ENCODE measurements around the gene KCNE2. TPM values are rescaled to one million over a fixed set of nuclear protein-coding genes. Genes with fewer than 3 reads are reported as not detected.

The KCNE2 gene
- total and polyA plus RNA-seq, 5 experiments from 2014 or later, result 0.24 to 0.67 TPM; not detected in 3

GRCh38 chr21:34342476-34342875, 21.3 kb upstream of the KCNE2 start:
- H3K9me3 Mint-ChIP-seq, result no peaks in the 10 kb centered on the region
- peaks cover 0 to 5% (median under 1%) of the 10 kb centered on the region in 4 donors for H3K4me1 Mint-ChIP-seq
- ATAC-seq, result no peak
- POLR2A ChIA-PET, result no interaction called here
- H3K27ac Mint-ChIP-seq, result no peak overlapping the region
- DNase-seq, result no peak
- H3K27me3 Mint-ChIP-seq, result peaks cover 0 to 1% (median 0%) of the 10 kb centered on the region in 5 donors
- H3K4me3 Mint-ChIP-seq, result no peak overlapping the region
- no peaks in the 10 kb centered on the region for H3K36me3 Mint-ChIP-seq

DNA sequence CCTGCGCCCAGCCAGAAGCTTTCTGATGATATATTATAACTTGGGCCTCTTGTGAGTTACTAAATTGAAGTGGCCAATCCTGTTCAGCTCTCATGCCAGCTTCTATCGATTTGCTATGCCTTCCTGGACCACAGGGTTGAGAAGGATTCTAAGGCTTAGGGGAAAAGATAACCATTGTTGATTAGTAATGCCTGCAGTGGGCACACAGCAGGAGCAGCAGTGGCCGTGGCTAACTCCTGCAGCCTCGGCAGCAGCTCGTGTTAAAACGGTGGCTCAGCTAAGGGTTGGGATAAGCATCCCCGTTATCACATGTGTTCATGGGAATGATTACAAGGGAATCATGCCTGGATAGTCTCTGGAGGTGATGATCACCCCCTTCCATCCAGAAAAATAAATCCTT, 20.5 kb upstream of the KCNE2 start:
- peaks cover 4 to 11% (median 5%) of the 10 kb centered on the region in 4 donors for H3K4me1 Mint-ChIP-seq
- DNase-seq (no peak), ATAC-seq (no peak)
- H3K27me3 Mint-ChIP-seq, result peaks cover 0 to 1% (median 0%) of the 10 kb centered on the region in 5 donors
- no peaks in the 10 kb centered on the region for H3K36me3 Mint-ChIP-seq
- no peak overlapping the region for H3K27ac Mint-ChIP-seq
- H3K4me3 Mint-ChIP-seq, result no peak overlapping the region
- H3K9me3 Mint-ChIP-seq, result no peaks in the 10 kb centered on the region
- POLR2A ChIA-PET, result no interaction called here

DNA sequence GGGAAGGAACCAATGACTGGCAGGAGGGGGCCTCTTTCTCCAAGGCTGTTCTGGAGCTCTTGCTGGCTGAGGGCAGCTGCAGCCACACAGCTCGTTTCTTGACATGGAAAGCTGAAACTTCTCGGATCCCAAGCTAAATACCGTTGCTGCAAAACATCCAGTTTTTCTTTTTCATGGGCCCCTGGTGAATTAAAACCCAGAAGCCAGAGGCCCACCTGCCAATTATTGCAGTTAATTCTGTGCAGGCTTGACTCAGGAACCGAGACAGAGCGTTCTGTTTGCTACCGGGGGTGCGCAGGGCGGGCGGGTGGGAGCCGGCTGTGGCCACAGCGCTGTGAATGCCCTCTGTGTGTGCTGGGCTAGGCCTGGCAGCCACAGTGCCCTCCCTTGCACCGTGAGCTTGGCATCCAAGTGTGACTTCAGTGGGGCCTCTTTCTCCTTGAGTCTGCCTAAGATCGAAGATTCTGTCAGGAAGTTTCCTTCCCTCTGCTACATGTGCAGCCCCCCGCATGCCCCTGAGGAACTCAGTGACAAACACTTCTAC, 19.9 kb upstream of the KCNE2 start:
- no peak for DNase-seq
- POLR2A ChIA-PET, result no interaction called here
- Mint-ChIP-seq H3K4me1 (peaks cover 4 to 11% (median 5%) of the 10 kb centered on the region in 4 donors), H3K4me3 (no peak overlapping the region), H3K9me3 (no peaks in the 10 kb centered on the region), H3K27ac (no peak overlapping the region), H3K36me3 (no peaks in the 10 kb centered on the region), H3K27me3 (peaks cover 0 to 1% (median 0%) of the 10 kb centered on the region in 5 donors)
- ATAC-seq, result no peak

GRCh38 chr21:34344584-34344983, 19.2 kb upstream of the KCNE2 start:
- POLR2A ChIA-PET, result no interaction called here
- Mint-ChIP-seq H3K4me3 (no peak overlapping the region), H3K9me3 (no peaks in the 10 kb centered on the region), H3K27ac (peak overlapping the region in 1 of 10 donors; percentile 12), H3K36me3 (no peaks in the 10 kb centered on the region), H3K4me1 (peaks cover 4 to 11% (median 5%) of the 10 kb centered on the region in 4 donors), H3K27me3 (peaks cover 0 to 1% (median 0%) of the 10 kb centered on the region in 5 donors)
- ATAC-seq (no peak), DNase-seq (no peak)

DNA sequence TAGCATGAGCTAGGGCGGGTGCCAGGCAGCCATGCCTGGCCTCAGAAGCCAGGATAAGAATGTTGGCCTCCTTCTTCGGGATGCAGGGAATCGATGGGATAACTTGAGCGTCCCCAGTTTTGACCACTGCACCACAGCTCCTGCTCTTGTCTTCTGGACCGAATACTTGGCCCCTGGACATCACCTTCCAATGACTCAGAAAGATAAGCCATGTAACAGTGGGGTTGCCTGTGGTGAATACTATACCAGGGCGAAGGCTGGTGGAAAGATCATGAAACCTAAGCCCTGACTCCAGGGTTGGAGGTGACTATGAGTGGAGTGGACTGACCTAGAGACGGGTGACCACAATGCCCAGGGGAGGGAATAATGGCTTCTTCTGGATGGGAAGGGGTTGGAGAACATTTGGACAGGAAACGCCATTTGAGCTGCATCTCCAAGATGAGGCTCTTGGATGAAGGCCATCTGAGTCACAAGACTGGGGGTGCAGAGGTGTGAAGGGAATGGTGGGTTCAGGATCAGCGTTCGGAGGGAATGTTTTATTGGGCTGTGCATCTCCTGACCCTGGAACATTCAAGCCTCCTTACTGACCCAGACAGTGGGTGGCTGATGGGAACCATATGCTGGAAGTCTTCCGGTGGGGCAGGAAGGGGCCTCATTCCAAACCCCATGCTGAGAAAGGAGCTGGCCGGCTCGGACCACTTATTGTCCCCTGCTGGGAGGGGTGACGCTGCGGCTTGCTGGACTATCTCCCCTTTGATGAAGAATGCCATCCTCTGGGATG, 18.5 kb upstream of the KCNE2 start:
- no peaks in the 10 kb centered on the region for H3K9me3 Mint-ChIP-seq
- ATAC-seq (no peak), DNase-seq (no peak)
- POLR2A ChIA-PET, result interaction anchor here (1.1 kb wide), 1 partner anchor 217 kb away, joined by 3 read pairs; no protein-coding TSS in a partner anchor
- peaks cover 0 to 1% (median 0%) of the 10 kb centered on the region in 5 donors for H3K27me3 Mint-ChIP-seq
- H3K4me1 Mint-ChIP-seq, result peaks cover 4 to 11% (median 5%) of the 10 kb centered on the region in 4 donors
- no peaks in the 10 kb centered on the region for H3K36me3 Mint-ChIP-seq
- no peak overlapping the region for H3K27ac Mint-ChIP-seq
- H3K4me3 Mint-ChIP-seq, result no peak overlapping the region

- no peaks in the 10 kb centered on the region for H3K36me3 Mint-ChIP-seq
- peaks cover 0 to 1% (median 0%) of the 10 kb centered on the region in 5 donors for H3K27me3 Mint-ChIP-seq
- DNase-seq (no peak), ATAC-seq (no peak)
- no peak overlapping the region for H3K27ac Mint-ChIP-seq
- H3K4me3 Mint-ChIP-seq, result no peak overlapping the region
- H3K4me1 Mint-ChIP-seq, result peaks cover 3 to 11% (median 4%) of the 10 kb centered on the region in 4 donors
- POLR2A ChIA-PET, result interaction anchor here (1.1 kb wide), 1 partner anchor 217 kb away, joined by 3 read pairs; no protein-coding TSS in a partner anchor
- H3K9me3 Mint-ChIP-seq, result no peaks in the 10 kb centered on the region
These were observed 17.9 kb upstream of the KCNE2 start for GRCh38 chr21:34345892-34346291.

DNA sequence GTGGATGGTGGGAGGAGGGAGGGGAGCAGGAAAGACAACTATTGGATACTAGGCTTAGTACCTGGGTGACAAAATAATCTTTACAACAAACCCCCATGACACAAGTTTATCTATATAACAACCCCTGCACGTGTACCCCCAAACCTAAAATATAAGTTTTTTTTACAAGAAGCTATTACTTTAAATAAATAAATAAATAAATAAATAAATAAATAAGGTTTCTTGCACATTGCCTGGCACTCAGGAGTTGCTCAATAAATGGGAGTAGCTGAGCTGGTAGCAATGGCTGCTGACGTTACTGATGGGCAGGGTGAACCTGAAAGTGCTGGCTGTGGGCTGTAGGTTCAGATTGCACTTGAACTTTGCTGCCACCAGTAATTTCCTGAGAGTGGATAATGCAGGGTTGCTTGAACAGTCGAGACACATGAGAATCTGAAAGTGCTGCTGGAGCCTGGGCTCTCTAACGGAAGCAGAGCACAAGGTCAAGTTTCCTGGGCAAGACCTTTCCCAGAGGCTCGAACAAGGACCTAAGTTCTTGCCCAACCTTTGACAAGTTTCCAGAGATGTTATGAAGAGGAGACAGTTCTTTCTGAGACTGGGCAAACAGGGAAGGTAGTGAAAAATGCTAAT, 14.8 kb upstream of the KCNE2 start:
- POLR2A ChIA-PET, result interaction anchor here (2.9 kb wide), 1 partner anchor 425 kb away, joined by 43 read pairs; no protein-coding TSS in a partner anchor
- Mint-ChIP-seq H3K4me1 (peaks cover 3 to 17% (median 8%) of the 10 kb centered on the region in 4 donors), H3K4me3 (no peak overlapping the region), H3K9me3 (peaks cover 0 to 3% (median 0%) of the 10 kb centered on the region in 9 donors), H3K27ac (no peak overlapping the region), H3K27me3 (peaks cover 0 to 1% (median 0%) of the 10 kb centered on the region in 5 donors), H3K36me3 (peaks cover 0 to 3% (median 0%) of the 10 kb centered on the region in 3 donors)
- DNase-seq (no peak), ATAC-seq (no peak)

DNA sequence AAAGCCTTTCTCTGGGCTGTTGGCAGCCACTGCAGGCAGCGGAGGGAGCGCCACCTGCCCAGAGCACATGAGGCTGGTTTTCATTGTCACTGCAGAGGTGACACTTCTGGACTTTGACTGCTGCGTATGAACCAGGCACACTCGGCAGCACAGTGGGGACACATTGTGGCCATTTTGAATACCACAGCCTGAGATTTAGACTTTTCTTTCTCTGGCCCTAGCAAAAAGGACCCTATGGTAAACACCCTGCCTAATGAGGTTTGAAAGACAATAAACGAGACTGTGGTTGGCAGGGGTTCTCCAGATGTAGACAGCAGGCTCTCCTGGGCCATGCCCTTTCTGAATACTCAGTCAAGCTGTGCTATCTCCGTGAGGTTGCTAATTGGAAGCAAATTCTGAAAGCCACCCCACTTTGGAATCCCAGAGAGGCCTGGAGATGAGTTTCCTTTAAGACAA, 12.0 kb upstream of the KCNE2 start:
- peaks cover 0 to 3% (median 0%) of the 10 kb centered on the region in 9 donors for H3K9me3 Mint-ChIP-seq
- H3K4me1 Mint-ChIP-seq, result peaks cover 3 to 18% (median 10%) of the 10 kb centered on the region in 4 donors

GRCh38 chr21:34352556-34352955, 11.2 kb upstream of the KCNE2 start:
- Mint-ChIP-seq H3K4me3 (no peak overlapping the region), H3K27ac (no peak overlapping the region), H3K36me3 (peaks cover 0 to 3% (median 3%) of the 10 kb centered on the region in 3 donors)

More for the DNA sequence above, 12.0 kb upstream of the KCNE2 start:
- H3K27ac Mint-ChIP-seq, result no peak overlapping the region
- peaks cover 0 to 3% (median 3%) of the 10 kb centered on the region in 3 donors for H3K36me3 Mint-ChIP-seq
- ATAC-seq, result peak; percentile 52 to 63
- DNase-seq, result peak in 2 of 10 donors; percentile 8 to 13
- H3K4me3 Mint-ChIP-seq, result no peak overlapping the region
- H3K27me3 Mint-ChIP-seq, result peaks cover 7 to 16% (median 11%) of the 10 kb centered on the region in 5 donors
- POLR2A ChIA-PET, result no interaction called here

DNA sequence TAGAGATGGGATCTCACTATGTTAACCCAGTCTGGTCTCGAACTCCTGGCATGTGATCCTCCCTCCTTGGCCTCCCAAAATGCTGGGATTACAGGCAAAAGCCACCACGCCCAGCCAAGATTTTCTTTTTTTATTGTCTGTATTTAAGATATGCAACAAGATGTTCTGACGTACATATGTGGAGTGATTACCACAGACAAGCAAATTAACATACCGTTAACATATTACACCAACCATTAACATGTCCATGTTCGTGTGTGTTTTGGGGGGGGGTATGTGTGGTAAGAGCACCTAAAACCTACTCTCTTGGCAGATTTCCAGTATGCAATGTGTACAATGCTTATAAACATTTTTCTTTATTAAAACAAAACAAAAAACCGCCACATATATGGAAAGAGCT, 10.6 kb upstream of the KCNE2 start:
- DNase-seq (no peak), ATAC-seq (no peak)
- Mint-ChIP-seq H3K36me3 (peaks cover 0 to 3% (median 3%) of the 10 kb centered on the region in 3 donors), H3K9me3 (peaks cover 0 to 3% (median 0%) of the 10 kb centered on the region in 9 donors), H3K27ac (peak overlapping the region in 1 of 10 donors; percentile 35), H3K27me3 (peaks cover 9 to 16% (median 11%) of the 10 kb centered on the region in 5 donors), H3K4me3 (no peak overlapping the region), H3K4me1 (peaks cover 0 to 8% (median 6%) of the 10 kb centered on the region in 4 donors)
- POLR2A ChIA-PET, result no interaction called here

More at GRCh38 chr21:34352556-34352955, 11.2 kb upstream of the KCNE2 start:
- DNase-seq (no peak), ATAC-seq (no peak)
- Mint-ChIP-seq H3K9me3 (peaks cover 0 to 3% (median 0%) of the 10 kb centered on the region in 9 donors), H3K27me3 (peaks cover 9 to 16% (median 12%) of the 10 kb centered on the region in 5 donors), H3K4me1 (peaks cover 3 to 12% (median 10%) of the 10 kb centered on the region in 4 donors)
- POLR2A ChIA-PET, result no interaction called here

DNA sequence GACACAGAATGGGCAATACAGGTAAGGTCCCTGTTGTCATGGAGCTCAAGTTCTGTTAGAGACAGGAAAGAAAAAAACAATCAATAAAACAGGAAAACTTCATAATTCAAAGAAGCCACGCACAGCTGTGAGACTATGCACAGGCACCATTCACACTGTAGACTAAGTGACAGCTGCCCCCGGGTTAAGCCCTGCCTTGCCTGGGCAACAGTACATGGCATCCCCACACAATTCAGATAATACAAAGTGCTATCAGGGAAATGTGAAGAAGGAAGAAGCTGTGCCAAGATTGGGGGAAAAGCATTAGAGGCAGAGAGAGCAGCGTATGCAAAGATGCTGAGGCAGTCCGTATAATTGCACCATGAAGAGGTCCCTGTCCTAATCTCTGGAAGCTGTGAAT, 9.0 kb upstream of the KCNE2 start:
- no peak overlapping the region for H3K4me3 Mint-ChIP-seq
- H3K27me3 Mint-ChIP-seq, result peaks cover 11 to 30% (median 11%) of the 10 kb centered on the region in 5 donors
- peaks cover 0 to 5% (median 2%) of the 10 kb centered on the region in 9 donors for H3K9me3 Mint-ChIP-seq
- peaks cover 0 to 8% (median 6%) of the 10 kb centered on the region in 4 donors for H3K4me1 Mint-ChIP-seq
- DNase-seq, result no peak
- peaks cover 0 to 3% (median 3%) of the 10 kb centered on the region in 3 donors for H3K36me3 Mint-ChIP-seq
- peak overlapping the region in 2 of 10 donors; percentile 43 to 53 for H3K27ac Mint-ChIP-seq
- POLR2A ChIA-PET, result no interaction called here
- ATAC-seq, result no peak

DNA sequence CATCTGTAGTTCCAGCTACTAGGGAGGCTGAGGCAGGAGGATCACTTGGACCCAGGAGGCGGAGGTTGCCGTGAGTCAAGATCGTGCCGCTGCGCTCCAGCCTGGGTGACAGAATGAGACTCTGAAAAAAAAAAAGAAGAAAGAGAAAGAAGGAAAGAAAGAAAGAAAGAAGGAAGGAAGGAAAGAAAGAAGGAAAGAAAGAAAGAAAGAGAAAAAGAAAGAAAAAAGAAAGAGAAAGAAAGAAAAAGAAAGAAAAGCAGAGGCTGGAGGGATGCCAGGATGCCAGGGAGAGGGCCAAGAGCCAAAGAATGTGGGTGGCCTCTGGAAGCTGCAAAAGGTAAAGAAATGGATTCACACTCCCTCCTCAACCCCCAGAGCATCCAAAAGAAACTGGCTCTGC, 8.2 kb upstream of the KCNE2 start:
- no peak for ATAC-seq
- Mint-ChIP-seq H3K9me3 (peaks cover 0 to 5% (median 2%) of the 10 kb centered on the region in 9 donors), H3K27me3 (peaks cover 11 to 30% (median 11%) of the 10 kb centered on the region in 5 donors), H3K27ac (peak overlapping the region in 1 of 10 donors; percentile 43), H3K36me3 (peaks cover 0 to 3% (median 3%) of the 10 kb centered on the region in 3 donors), H3K4me1 (peaks cover 0 to 8% (median 6%) of the 10 kb centered on the region in 4 donors), H3K4me3 (no peak overlapping the region)
- no peak for DNase-seq
- POLR2A ChIA-PET, result no interaction called here
